NCI-H226 (cell line): ENCODE measurements around the gene CACNA1H.
"Not testable (repeated sequence)": the region's sequence is repeated elsewhere in the genome, so short reads cannot be mapped to it uniquely, and the experiment has no call there.

Experiments used
- DNase-seq: peaks from one replicate; pipeline ENCODE4 v3.0.0-alpha.2; 2015

Gene CACNA1H

DNA sequence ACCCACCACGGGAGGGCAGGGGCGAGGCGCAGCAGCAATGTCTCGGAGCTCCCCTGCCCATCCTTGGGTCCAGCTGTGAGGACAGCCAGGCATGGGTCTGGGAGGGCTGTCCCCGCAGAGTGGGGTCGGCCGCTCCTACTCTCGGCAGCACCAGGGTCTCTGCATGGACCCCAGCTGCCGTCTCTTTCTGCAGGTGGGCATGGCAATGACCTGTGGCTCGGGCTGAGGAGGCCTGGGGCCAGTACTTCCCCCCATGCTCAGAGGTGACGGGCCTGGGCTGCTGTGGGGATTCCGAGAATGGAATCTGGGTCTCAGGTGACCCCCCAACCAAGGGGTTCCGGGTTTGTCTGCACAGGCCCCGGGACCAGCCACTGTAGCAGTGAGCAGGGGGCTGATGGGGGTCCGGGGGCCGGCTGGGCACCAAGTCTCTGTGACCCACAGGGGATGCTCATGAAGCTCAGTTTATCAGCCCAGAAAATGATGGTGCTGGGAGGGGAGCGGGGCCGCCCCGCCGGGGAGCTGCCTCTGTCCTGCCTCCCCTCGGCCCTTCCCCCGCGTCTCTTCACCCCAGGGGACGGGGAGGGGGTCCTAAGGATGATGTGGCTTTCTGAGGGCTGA lies 23.5 kb downstream of the CACNA1H start:
- no peak for DNase-seq

DNA sequence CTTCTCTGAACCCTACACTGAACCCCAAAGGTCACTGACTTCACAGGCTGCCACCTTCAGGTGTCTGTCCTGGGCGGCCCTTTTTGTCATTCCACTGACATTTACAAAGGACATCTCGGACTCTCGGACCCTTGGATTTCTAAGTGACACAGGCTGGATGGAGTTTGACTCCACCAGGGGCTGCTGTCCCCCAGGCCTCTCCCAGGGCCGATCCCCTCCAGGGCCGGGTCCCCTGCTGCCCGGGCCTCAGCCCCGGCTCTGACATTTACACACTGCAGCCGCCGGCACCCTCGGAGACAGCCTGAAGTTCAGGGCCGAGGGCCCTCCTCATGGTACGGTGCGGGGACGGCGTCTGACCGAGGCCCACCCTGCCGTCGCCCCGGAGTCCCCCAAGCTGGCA lies 24.1 kb downstream of the CACNA1H start:
- DNase-seq = no peak

DNA sequence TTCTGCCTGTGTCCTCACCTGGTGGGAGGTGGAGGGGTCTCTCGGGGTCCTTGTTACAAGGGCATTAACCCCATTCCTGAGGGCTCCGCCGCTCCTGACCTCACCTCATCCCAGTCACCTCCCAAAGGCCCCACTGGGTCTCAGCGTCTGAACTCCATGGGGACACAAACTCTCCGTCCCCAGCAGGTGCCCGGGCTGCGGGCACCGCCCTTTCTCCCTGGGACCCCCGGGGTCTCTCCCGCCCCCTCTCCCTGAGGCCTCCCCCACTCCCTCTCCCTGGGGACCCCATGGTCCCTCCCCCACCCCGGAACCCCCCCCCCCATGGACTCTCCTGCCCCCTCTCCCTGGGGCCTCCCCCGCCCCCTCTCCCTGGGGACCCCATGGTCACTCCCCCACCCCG lies 24.8 kb downstream of the CACNA1H start:
- no peak for DNase-seq

DNA sequence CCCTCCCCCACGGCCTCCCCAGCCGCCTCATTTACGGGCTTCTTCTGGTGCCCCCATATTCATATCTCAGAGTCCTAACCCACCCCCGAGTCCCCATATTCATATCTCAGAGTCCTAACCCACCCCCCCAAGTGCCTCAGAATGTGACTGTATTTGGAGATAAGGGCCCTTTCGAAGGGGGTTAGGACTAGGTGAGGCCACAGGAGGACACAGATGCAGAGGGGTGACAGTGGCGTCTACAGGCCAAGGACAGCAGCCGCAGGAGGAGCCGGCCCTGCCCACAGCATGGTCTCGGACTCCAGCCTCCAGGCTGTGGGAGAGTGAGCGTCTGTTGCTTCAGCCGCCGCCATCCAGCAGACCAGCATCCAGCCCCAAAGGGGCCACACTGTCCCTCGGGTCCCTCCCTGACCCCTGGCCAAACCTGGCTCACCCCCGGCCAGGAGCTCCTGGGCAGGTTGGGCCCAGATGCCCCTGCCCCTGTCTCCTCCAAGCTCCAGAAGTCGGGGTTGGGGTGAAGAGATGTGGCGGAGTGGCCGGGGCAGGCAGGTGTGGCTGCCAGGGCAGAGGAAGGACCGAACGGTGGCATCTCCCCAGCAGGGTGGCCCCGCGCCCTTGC lies 25.5 kb downstream of the CACNA1H start:
- no peak for DNase-seq

DNA sequence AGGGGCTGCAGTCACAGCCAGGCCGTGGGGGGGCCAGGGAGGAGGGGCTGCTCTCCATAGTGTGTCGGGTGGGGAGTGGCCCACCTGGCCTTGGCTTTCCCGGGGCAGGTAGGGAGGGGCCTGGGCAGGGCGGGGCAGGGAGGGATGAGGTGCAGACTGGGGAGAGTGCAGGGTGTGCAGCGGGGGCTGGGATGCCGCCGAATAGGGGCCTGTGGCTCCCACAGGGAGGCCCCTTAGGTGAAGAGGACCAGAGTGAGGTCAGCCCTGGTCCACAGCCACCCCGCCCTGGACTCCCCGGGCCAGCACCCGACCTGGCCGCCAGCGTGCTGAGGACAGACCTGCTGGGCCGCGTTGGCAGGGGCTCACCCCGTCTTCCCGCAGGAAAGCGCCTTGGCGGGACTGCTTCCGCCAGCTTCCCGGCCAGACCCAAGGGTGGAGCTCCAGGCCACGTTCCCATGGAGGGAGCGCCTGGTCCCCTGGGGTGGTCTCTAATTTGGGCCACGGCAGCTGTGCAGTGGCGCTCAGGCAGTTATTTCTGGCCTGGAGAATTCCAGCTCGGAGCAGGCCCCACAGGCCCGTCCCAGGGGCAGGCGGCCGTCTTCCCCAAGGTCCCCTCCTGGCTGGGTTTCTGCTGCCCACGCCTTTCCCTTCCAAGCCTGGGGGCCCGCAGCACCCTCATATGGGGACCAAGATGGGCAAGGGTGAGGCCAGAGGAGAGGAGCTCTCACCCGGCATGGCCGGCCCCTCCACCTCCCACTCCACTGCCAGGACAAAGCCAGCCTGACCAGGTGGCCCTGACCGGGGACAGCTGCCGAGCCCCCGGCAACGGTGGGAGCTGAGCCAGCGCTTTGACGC lies 27.9 kb downstream of the CACNA1H start:
- no peak for DNase-seq

DNA sequence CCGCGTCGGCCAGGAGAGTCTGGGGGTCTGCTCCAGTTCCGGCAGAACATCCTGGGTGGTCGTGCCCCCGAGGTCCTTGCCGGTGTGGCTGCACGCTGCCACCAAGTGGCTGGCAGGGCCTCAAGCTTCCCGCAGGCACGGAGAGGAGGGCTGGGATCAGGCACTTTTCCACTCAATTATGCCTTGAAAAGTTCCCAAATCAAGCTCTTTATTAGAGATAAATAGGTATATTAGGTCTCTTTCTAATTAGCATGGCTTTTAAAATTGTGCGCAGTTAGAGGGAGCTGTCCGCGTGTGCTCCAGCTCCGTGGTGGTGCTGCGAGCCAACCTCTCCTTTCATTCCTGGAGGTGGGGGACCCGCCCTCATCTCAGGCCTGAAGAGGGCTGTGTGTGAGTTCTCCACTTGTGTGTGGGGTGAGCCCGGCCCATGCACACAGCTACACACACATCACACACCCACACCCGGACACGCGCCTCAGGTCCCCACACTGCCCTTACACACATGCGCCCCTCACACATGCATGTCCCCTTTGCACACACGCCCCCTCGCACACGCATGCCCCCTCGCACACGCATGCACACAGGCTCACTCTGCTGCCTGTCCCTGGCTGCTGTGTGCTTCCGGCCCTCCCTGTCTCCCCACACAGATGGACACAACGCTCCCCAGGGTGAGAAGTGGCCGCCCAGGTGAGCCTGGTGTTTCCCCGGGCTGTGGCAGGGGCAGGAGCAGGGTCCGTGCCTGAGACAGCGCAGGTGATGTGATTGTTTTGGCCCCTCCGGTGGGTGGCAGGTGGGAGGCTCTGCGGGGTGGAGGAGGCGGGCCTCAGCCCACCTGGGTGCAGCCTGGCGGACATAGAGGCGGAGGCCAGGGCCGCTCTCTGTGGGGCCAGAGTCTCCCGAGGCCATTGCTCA lies 28.8 kb downstream of the CACNA1H start:
- DNase-seq = no peak

DNA sequence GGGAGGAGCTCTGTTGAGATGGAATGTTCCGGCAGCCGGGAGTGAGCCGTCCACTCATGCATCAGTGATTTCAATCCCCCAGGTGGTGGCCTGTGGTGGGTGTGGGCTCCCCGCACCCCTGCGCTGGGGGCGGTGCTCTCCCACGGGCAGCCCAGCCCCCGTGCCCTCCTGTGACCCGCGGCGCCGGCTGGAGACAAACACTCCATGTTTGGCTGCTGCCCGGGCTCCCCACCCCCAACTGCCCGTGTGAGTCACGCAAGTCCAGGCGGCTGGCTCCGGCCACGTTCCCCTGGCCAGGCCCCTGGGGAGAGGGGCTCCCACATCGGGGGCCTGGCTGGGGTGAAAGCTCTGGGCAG lies 29.4 kb downstream of the CACNA1H start:
- peak; percentile 95 for DNase-seq

DNA sequence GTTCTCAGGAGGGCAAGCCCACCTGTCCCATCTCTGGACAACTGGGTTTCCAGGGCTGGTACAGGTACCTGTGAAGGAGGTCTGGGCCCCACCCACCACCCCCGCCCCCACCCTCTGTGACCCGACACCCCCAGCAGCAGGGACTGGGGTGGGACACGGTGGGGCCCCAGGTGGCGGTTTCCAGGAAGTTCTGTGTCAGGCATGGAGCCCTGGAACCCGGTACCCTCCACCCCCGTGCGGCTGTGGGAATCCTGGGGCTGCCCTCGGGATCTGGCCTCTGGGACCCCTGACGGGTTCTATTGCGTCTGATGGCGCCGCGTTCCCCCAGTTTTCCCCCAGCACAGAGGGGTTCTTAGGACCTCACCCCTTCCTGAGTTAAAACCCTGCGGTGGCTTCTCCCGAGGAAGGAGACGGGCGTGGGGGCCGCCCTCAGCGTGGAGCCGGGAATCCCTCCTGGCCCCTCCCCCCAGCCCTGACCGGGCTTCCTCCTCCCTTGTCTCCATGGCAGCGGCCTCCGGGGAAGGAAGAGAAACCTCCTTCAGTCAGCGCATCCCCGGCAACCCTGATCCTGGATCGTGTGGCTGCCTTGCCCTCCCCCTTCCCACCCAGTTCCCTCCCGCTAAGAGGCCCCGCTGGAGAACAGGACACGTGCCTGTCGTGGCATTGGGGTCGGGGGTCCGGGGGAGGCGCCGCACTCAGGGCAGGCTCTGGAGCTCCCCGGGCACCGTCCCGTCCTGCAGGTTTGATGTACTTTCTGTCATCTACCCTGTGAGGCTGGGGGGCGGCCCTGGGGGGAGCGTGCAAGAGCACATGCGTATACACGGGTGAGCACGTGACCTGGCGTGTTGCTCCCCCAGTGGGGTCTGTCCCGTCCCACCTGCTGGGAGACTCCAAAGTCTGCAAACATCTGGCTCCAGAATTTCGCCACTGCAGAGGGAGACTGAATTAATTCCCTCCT lies 30.3 kb downstream of the CACNA1H start:
- DNase-seq = peak; percentile 92

DNA sequence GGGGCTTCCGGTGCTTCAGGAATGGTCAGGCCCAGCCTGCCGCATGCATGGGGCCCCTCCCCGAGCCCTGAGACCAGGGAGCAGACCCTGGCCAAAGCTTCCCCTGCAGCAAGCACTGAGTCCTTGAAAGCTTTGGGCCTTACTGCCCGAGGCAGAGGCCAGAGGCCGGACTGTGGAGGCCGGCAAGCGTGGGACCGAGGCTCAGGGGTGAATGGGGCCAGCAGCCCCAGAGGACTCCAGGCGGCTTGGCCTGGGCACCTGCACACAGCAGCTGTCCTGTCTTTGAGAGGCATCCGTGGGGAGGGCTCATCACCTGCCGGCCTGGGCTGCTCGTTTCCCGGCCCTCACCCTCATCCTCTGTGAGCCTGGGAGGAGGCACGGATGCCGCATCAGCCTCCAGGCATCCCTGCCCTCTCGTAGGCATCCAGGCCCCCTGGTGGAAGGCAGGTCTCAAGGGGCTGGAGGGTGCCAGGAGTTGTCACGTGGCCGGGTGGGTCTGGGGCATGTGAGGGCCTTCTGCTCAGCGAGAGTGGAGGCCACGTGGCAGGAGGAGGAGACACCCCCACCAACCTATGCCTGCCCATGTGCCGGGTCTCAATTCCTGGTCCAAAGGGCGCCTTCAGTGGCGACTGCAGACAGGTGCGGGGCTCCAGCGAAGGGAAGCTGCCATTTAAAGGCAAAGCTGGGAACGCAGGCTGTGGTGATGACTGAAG lies 31.4 kb downstream of the CACNA1H start:
- no peak for DNase-seq

DNA sequence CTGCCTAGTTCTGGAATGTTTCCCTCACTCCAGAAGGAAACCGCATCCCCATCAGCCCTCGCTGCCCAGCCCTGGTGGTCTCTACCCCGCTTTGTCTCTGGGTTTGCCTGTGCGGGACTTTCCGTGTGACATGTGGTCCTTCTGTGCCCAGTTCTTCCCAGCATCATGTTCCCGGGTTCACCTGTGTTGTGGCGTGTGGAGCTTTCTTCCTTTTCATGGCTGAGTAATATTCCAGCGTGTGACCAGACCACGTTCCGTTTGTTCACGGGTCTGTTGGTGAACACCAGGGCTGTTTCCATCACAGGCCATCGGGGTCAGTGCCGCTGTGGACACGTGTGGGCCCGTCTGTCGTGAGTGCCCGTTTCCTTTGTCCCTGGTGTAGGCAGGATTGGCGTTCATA lies 32.1 kb downstream of the CACNA1H start:
- no peak for DNase-seq

DNA sequence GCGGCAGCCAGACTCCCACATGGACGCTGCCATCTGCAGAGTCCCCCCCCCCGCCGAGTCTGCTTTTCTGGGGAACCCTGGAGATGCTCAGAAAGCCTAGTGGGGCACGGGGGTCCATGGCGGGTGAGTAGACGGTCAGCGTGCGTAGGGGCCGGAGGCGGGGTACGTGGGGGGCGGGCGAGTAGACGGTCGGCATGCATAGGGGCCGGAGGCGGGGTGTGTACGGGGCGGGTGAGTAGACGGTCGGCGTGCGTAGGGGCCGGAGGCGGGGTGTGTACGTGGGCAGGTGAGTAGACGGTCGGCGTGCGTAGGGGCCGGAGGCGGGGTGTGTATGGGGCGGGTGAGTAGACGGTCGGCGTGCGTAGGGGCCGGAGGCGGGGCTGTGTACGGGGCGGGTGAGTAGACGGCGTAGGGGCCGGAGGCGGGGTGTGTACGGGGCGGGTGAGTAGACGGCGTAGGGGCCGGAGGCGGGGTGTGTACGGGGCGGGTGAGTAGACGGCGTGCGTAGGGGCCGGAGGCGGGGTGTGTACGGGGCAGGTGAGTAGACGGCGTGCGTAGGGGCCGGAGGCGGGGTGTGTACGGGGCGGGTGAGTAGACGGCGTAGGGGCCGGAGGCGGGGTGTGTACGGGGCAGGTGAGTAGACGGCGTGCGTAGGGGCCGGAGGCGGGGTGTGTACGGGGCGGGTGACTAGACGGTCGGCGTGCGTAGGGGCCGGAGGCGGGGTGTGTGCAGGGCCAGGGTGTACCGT lies 32.7 kb downstream of the CACNA1H start:
- not testable (repeated sequence) for DNase-seq

DNA sequence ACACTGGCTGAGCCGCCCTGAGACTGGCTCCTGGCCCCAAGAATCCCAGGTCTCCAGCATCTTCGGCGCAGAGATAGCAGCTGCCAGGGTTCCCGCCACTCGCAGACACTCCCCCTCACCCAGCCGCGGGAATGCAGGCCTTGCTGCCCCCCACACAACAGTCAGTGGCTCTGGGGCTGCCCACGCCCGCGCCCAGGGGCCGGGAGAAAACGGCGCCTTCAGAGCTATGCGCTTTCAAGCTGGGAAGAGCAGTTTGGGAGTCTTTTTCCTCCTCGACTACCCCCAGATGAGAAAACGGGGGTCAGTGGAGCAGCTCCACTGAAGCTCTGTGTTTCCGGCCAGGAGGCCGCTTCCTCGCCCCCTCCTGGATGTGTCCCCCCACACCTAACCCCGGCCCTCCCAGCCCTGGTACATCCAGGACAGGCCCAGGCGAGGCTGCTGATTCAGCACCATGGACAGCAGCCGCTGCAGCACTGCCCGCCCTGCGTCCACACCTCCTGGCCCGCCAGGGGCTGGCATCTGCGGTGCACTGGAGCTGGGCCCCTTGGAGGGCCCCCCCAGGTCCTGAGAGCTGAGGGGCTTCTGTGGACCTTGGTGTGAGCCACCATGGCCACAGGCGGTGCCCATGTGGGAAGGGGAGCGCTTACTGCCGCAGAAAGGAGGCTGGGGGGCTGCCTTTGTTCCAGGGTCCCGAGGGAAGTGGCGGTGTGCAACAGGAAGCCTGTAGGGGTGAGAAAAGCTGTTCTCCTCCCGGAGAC lies 35.7 kb downstream of the CACNA1H start:
- peak; percentile 53 for DNase-seq

DNA sequence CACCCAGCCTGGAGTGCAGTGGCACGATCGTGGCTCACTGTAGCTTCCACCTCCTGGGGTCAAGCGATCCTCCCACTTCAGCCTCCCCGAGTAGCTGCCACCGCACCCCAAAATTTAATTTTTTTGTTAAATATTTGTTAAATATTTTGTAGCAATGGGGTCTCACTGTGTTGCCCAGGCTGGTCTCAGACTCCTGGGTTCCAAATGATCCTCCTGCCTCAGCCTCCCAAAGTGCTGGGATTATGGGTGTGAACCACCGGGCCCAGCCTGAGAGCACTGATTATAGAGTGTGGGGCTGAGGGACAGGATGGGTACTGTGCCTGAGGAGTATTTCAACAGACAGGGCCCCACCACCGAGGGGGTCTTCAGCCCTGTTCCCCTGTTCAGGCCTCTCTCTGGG lies 36.5 kb downstream of the CACNA1H start:
- no peak for DNase-seq

DNA sequence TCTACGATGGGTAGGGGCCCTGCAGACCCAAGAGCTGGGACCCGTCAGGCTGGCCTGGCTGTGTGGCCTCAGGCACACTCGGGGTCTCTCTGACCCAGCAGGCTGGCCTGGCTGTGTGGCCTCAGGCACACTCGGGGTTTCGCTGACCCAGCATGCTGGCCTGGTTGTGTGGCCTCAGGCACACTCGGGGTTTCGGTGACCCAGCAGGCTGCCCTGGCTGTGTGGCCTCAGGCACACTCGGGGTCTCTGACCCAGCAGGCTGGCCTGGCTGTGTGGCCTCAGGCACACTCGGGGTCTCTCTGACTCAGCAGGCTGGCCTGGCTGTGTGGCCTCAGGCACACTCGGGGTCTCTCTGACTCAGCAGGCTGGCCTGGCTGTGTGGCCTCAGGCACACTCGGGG lies 37.9 kb downstream of the CACNA1H start:
- not testable (repeated sequence) for DNase-seq

DNA sequence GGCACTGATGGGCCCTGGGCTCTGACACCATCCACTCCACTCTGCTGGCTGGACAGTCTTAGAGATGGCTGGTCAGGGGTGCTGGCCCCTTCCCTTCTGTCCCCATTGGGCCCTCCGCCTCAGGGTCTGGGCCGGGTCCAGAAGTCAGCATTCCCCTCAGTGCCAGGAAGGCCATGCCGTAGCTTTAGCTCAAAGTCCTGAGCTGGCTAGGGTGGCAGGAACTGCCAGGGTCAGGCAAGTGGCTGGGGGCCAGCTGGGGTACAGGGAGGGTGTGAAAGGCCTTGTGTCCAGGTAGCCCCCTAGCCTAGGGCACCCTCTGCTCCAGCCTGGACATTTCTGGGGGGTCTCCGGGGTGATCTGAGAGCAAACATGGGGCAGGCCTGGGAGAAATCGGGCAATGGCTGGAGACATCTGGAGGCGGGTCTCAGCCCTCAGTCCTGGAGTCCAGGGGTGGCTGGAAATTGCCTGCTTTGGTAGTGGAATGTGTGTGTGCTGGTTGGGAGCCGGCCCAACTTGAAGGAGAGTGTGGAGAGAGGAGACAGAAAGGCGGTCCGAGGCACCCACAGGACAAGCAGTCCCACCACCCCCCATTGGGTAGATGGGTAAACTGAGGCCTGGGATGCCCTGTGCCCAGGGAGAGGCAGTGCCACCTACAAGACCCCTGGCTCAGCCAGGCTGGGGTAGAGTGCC lies 39.6 kb downstream of the CACNA1H start:
- no peak for DNase-seq

DNA sequence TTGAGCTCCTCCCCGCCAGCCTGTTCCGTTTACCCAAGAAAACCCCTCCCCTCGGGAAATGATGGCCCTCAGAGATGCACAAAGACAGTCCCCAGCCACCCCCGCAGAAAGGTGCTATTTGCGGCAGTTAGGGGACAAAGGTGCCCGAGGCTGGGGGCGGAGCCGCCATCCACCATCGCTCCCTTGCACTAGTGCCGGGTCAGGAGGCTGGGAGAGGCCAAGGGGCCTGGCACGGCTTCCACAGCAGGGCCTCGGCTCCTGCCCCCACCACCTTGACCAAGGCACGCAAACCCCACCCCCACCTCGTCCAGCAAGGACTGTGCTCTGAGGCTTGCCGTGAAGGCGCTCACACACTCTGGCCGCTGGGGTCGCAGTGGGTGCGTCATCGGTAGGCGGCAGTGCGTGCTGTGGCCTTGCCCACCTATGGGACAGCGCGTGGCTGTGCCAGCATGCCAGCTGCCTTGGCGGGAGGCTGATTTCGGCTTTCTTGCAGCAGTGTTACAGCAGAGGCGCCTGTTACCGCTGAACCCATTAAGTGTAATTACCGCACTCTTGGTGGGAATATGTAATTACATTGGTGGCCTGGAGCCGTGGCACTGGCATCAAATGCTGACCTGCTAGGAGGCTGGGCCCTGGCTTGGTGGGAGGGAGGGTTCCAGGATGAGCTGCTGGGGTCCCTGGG lies 40.4 kb downstream of the CACNA1H start:
- no peak for DNase-seq

DNA sequence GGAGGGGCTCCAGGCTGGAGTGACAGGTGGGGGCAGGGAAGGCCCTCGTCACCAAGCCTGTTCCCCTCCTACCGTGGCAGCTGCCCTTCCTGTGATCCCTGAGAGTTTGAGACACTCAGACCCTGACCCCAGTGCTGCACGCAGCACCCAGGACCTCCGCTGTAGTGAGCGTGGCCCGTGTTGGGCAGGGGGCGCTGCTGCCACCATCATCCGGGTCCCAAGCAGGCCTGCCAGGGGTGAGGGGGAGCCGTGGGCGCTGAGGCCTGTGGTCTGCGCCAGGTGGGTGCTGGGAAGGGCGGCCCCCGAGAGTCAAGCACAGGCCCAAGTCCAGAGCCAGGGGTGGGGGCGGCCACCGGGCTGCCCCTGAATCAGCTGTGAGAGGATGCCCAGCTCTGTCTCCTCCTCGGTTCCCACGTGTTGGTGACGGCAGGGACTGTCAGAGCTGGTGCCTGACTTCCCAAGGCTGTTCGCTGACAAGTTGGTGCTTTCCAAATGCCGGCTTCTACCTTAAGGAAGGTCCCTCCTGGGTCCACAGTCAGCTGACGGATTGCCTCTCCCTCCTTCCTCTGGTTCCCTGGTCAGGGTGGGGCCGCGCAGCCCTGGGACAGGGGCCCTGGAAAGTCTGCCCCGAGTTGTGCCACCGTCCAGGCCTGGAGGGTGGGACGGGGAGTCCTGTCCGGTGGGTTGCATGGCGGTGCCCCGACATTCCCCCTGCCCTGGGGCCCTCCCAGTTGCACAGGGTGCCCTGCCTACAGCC lies 41.1 kb downstream of the CACNA1H start:
- no peak for DNase-seq
